Parathyroid adenoma (tissue), 2 donors: ENCODE results near the gene LMAN1.

Experiments used
- H2AFZ ChIP-seq: fragments of 300-600 bp; sonication (generic); one replicate; pipeline ENCODE4 v1.7.0; 2017; ENCODE audit warnings: antibody characterized with exemption, mild to moderate bottlenecking
- H3K27ac ChIP-seq: fragments of 300-600 bp; sonication (generic); one replicate; pipeline ENCODE4 v1.7.0; 2017
- H3K27me3 ChIP-seq: fragments of 300-600 bp; sonication (generic); one replicate; pipeline ENCODE4 v1.7.0; 2017; ENCODE audit warnings: low read length; ENCODE audit not compliant: control insufficient read depth, insufficient read depth
- H3K36me3 ChIP-seq: fragments of 300-600 bp; sonication (generic); one replicate; pipeline ENCODE4 v1.7.0; 2017; ENCODE audit warnings: low read length; ENCODE audit not compliant: control insufficient read depth, insufficient read depth
- H3K4me1 ChIP-seq: fragments of 300-600 bp; sonication (generic); one replicate; pipeline ENCODE4 v1.7.0; 2017; ENCODE audit warnings: control low read depth
- H3K4me2 ChIP-seq: fragments of 300-600 bp; sonication (generic); one replicate; pipeline ENCODE4 v1.7.0; 2017; ENCODE audit warnings: low read length
- H3K4me3 ChIP-seq: fragments of 300-600 bp; sonication (generic); one replicate; pipeline ENCODE4 v1.7.0; 2017; ENCODE audit warnings: low read depth, low read length
- H3K79me2 ChIP-seq: fragments of 300-600 bp; sonication (generic); one replicate; pipeline ENCODE4 v1.7.0; 2017; ENCODE audit warnings: control low read depth
- H3K9ac ChIP-seq: fragments of 300-600 bp; sonication (generic); one replicate; pipeline ENCODE4 v1.7.0; 2017; ENCODE audit warnings: mild to moderate bottlenecking
- H3K9me3 ChIP-seq: fragments of 300-600 bp; sonication (generic); one replicate; pipeline ENCODE4 v1.7.0; 2017; ENCODE audit warnings: low read length; ENCODE audit not compliant: control insufficient read depth
- TF ChIP-seq, protein P1 (sequence below): fragments of 300-600 bp; sonication (generic); IDR thresholded peaks from one replicate; pipeline ENCODE4 v1.7.0; 2017; ENCODE audit warnings: antibody characterized with exemption, mild to moderate bottlenecking
- donor health status: primary hyperparathyroidism.

LMAN1 gene

DNA sequence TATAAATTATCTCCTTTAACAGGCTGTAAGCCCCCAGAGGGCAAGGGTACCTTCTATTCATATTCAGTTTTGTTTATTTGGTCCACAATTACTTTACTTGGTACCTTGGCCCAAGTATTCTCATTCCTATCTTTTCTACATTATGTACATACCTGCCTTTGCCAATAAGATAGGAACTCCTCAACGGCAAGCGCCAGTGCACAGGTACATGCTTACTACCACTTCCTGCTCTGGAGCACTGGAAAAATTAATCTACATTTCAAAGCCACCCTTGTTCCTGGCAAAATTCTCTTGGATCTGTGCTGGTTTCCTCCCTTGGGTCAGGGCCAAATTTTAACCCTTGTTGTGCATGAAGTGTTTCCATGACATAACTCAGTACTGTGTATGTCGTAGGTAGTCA is 34.3 kb upstream of the LMAN1 start:
- no peaks in the 10 kb centered on the region for H3K27me3 ChIP-seq
- no peaks in the 10 kb centered on the region for H3K4me1 ChIP-seq
- no peak overlapping the region for H3K27ac ChIP-seq
- H2AFZ ChIP-seq, result no peak overlapping the region
- H3K9me3 ChIP-seq, result no peaks in the 10 kb centered on the region
- H3K4me2 ChIP-seq, result no peak overlapping the region
- no peak overlapping the region for H3K9ac ChIP-seq
- H3K36me3 ChIP-seq, result no peaks in the 10 kb centered on the region
- H3K4me3 ChIP-seq, result no peak overlapping the region
- no peaks in the 10 kb centered on the region for H3K79me2 ChIP-seq
- TF ChIP-seq, protein P1, sequence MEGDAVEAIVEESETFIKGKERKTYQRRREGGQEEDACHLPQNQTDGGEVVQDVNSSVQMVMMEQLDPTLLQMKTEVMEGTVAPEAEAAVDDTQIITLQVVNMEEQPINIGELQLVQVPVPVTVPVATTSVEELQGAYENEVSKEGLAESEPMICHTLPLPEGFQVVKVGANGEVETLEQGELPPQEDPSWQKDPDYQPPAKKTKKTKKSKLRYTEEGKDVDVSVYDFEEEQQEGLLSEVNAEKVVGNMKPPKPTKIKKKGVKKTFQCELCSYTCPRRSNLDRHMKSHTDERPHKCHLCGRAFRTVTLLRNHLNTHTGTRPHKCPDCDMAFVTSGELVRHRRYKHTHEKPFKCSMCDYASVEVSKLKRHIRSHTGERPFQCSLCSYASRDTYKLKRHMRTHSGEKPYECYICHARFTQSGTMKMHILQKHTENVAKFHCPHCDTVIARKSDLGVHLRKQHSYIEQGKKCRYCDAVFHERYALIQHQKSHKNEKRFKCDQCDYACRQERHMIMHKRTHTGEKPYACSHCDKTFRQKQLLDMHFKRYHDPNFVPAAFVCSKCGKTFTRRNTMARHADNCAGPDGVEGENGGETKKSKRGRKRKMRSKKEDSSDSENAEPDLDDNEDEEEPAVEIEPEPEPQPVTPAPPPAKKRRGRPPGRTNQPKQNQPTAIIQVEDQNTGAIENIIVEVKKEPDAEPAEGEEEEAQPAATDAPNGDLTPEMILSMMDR, result no peak

DNA sequence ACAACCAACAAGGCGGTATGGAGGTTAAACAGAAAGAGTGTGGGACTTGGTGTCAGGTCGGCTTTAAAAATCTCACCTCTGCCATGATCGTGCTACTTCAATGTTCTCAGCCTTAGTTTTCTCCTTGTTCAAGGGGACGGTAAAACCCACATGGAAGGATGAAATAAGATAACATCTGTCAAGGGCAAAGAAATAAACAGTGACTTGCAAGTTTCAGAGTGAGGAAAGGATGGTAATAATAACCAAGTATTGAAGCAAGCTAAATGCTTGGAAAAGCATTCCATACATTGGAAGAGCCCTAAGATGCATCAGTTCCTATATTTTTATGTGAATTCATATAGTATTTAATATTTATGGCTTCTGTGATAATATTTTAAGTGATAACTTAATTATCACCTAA is 29.8 kb upstream of the LMAN1 start:
- Histone ChIP-seq H3K4me1 (no peaks in the 10 kb centered on the region), H3K79me2 (no peaks in the 10 kb centered on the region), H2AFZ (no peak overlapping the region), H3K36me3 (no peaks in the 10 kb centered on the region), H3K27ac (no peak overlapping the region), H3K4me2 (no peak overlapping the region), H3K9me3 (no peaks in the 10 kb centered on the region), H3K4me3 (no peak overlapping the region), H3K9ac (no peak overlapping the region), H3K27me3 (no peaks in the 10 kb centered on the region)
- TF ChIP-seq, protein P1, result no peak

DNA sequence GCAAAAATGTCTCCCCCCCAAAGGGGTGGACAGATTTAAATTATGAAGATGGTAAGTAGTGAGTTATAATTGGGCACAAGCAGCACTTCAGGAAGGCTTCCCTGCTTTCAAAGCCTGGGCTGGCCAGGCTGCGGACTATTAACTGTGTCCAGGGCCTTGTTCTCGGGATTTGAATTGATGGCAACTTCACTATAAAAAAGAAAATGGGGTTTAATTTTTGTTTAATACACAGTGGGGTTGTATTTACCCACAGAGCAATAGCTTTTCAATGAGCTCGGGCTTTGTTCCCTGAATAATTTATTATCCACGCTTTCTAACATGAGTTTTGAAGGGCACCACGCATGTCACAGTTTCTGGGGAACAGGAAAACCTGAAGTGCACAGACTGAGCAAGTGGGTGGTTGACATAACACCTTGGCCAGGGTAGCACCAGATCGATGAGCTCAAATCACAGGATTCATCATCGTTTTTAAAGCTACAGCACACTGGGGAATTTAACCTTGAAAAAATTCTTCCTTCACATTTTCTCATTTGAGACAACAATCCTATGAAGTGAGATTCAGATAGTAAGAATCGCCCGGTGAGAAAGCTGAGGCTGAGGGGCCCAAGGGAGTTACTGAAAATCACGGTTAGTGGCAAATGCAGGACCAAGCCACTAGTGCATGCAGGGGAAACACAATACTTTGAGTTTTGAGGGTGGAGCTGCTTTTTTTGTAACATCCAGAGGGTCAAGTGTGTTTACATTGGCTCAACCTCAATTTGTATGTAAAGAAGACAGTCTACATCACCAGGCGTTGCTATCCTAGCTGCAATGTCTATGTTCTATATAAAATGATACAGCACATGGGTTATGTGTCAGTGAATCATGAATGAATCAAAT is 28.9 kb upstream of the LMAN1 start:
- TF ChIP-seq, protein P1, result no peak
- no peaks in the 10 kb centered on the region for H3K79me2 ChIP-seq

DNA sequence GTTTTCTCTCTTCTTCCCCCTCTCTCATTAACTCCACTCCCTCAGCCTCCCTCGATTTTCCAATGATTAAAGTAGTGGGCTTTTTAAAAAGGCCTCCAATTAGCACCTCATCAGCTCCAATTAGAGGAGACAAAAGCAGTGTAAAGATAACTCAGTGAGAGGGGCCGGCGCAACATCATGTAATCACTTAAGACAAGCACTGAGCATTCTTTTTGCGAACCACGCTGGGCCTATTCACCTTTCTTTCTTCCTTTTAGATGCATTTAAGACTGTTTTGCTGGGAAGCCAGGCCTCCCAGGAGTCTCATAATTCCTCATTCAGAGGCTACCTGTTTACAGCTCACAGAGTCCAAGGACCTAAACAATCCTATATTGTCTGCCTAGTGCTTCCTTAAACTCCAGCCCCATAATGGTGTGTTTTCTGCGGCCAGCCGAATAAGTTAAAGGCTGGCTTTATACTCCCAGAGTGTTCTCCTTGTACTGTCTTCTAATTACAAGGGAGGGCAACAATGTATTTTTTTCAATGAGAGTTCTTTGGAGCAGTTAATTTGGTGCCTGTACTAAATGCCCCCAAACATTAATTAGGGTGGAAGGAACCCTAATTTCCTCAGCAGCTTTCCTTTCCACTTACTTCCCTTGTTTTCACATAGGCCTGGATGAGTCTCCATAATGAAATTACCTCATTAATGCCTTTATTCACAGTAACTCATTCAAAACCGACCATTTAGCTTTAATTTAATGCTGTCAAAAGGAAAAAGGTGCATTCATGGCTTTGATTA is 28.0 kb upstream of the LMAN1 start:
- TF ChIP-seq, protein P1, result no peak
- no peak overlapping the region for H2AFZ ChIP-seq
- no peak overlapping the region for H3K4me2 ChIP-seq
- no peaks in the 10 kb centered on the region for H3K9me3 ChIP-seq
- H3K4me3 ChIP-seq, result no peak overlapping the region
- H3K27ac ChIP-seq, result no peak overlapping the region
- no peak overlapping the region for H3K9ac ChIP-seq
- H3K27me3 ChIP-seq, result no peaks in the 10 kb centered on the region
- no peaks in the 10 kb centered on the region for H3K4me1 ChIP-seq
- H3K79me2 ChIP-seq, result no peaks in the 10 kb centered on the region
- no peaks in the 10 kb centered on the region for H3K36me3 ChIP-seq

More for the DNA sequence above, 28.9 kb upstream of the LMAN1 start:
- Histone ChIP-seq H3K4me1 (no peaks in the 10 kb centered on the region), H3K27ac (no peak overlapping the region), H3K4me3 (no peak overlapping the region), H3K9me3 (no peaks in the 10 kb centered on the region), H3K36me3 (no peaks in the 10 kb centered on the region), H2AFZ (no peak overlapping the region), H3K27me3 (no peaks in the 10 kb centered on the region), H3K9ac (no peak overlapping the region), H3K4me2 (no peak overlapping the region)
